GM04504 (cell line): ENCODE data around the gene CLDN9.

Source experiments
- DNase-seq: peaks from one replicate; pipeline ENCODE4 v3.0.0-alpha.2; 2012; ENCODE audit warnings: low read depth

Gene CLDN9

DNA sequence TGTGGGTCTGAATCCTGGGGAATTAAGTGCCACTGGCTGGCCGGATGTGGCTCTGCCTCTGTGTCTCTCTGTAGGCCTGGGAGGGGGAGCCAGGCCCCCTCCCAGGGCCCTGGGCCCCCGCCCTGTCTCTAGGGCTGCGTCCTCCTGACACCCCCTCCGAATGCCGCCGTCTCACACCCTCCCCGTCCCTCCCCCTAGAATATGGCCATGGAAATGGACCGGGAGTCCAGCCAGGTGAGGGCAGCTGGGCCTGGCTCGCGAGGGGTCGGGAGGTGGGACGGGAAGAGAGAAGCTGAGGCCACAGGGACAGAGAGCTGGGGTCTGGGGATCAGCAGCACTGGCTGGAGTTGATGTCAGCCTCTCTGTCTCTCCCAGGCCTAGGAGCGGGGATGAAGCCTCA, 16.4 kb upstream of the CLDN9 start:
- DNase-seq: no peak

- no peak for DNase-seq
Measured at GRCh38 chr16:2999929-3000328, 12.8 kb upstream of the CLDN9 start.

DNA sequence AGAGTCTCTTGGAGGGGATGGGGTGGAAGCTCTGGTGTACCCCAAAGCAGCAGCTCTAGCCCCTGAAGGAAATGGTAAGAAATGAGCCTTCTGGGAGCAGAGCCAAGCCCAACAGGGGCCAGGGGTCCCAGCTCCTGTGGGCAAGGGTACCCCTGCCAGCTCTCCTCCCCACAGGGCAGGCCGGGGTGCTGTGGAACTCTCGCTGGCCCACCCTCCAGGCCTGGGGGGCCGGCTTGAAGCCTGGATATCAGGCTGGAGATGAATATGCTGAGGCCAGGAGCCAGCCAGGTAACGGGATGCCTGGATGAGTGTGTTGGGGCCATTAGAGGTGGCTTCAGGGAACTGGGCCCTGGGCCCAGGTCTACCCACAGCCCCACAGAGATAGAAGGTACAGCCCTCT, 12.2 kb upstream of the CLDN9 start:
- DNase-seq: no peak

- no peak for DNase-seq
Measured at GRCh38 chr16:3001316-3001715, 11.4 kb upstream of the CLDN9 start.

- DNase-seq: peak; percentile 97
Measured at GRCh38 chr16:3003582-3004270, 9.0 kb upstream of the CLDN9 start.

DNA sequence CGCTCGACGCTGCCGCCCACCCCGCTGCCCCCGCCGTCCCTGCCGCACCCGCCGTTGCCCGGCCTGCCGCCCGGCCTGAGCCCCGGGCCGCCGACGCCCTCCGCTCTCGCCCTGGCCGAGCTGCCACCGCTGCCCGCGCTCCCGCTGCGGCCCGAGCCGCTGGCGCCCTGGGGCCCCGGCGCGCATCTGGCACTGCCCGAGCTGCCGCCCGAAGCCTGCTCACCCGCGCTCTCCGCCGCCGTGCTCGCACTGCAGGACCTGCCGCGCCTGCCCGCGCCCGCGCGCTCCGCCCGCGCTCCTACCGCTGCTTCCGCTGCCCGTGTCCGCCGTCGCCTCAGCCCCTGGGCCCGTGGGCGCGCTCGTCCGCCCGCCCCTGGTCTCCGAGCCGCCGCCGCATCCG, 8.4 kb upstream of the CLDN9 start:
- DNase-seq: no peak

DNA sequence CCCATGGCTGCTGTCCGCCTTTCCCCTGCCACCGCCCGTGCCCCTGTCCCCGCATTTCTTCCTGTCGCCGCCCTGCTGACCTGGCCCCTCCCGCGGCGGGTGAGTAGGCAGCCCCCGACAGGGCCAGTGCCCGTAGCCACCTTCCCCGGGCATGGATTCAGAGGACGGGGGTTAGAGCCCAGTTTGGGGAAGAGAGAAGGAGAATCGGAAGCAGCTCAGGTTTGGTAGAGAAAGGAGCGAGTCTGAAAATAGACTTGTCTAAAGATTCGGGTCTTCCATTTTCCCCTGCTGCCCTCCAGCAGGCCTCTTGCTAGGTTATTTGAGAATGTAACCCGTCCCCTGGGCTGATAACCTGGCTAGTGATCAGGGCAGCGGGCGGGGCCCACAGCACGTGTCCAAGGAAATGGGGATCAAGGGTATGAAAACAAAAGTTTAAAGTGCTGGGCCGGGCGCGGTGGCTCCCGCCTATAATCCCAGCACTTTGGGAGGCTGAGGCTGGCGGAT, 7.9 kb upstream of the CLDN9 start:
- DNase-seq: no peak

DNA sequence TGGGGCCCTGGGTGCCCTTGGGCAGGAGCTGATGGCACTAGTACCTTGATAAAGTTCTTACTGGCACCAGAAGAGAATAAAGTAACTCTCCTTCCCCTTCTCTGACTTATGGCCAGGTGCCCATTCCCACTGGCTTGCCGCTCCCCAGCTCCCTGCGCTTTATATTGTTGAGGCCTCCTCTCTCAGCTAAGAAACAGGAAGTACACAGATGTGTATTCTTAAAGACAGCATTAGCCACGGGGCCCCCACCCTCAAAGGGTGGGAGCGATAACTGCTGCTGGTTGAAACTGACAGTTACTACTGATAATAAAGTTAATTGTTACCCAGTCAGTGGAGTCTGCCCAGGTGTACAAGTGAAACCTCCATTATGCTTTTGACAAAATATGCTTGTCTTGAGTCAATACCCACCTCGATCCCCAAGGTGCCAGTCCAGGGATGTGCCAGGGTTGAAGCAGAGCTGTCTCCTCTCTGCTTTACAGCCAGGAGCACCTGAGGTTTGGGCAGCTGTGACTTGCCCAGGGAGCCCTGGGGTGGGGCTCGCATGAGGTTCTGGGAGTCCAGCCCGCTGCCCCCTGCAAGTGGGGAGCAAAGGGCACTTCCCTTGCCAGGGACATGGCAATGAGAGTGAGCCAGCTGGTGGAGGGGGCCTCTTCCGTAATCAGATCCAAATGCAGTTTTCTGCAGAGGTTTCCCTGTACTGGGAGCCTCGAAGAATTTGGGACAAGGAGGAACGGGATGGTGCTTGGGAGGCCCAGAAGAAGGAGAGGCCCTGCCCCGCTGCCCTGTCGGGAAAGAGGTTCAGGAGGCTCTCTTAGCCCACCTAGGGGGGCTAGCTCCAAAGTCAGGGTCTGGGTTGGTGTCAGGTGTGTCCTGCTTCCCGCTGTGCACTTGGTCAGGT, 5.4 kb upstream of the CLDN9 start:
- no peak for DNase-seq

DNA sequence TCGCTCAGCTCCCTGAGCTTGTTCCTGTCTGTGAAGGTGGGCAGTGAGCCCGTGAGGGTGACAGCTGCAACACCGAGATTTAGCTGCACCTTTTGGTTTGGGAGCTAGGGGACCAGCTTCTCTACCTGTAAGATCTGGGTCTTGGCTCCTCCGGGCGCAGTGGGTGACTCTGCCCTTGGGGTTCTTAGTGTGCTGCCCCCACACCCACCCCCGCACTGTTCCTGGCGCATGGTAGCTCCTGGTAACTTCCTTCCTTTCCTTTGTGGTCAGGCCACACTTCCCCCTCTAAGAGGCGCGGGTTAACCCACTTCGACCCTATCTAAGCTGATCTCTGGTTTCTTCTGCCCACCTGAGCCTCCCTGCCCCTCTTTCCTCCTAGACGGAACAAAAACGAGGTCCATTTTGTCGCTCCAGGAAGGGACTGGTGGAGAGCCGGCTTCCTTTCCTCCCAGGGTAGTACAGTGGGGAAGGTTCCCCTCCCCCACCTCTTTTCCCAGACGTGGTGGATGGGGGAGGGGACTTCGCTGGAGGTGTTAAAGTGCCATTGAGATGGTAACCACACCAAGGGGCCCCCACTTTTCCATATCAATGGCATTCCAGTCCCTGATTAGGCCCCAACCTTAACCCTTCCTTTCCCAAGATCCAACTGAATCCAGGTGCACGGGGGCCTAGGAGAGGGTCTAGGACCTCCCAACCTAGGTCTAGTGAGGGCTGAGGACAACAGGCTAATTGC, 4.6 kb upstream of the CLDN9 start:
- no peak for DNase-seq

GRCh38 chr16:3008690-3009037, 4.1 kb upstream of the CLDN9 start:
- DNase-seq: no peak

DNA sequence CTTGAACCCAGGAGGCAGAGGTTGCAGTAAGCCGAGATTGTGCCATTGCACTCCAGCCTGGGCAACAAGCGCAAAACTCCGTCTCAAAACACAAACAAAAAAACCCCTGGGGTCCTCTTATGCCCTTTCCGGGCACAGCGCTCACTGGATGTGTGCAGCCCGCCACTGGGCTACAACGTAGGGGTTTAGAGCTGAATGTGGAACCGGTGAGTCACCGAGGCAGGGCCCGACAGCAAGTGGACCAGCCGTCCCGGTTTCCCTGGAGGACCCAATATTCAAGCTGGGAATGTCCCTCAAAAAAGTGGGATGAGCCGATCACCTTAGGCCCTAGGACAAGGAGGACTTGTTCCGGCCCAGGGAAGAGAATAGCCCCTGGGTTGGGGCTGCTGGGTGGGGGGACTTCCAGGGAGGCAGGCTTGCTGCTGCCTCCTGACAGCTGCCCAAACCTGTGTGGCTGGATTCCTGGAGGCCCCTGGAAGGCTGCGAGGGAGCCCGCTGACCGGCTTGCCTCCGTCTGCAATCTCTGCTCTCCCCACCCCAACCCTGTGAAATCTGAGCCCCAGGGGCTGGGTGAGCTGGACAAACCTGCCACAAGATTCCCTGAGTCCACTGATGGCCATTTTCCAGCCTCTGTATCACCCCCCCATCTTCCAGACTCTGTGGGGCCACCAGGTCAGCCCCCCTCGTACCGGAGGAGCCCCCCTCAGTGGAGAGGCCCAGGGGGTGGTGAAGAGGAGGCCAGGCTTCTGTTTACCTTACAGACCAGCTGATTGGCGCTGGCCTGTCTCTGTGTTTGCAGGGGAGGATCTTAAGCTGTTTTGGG, 2.9 kb upstream of the CLDN9 start:
- DNase-seq: no peak

- no peak for DNase-seq
Measured at GRCh38 chr16:3010510-3010909, 2.2 kb upstream of the CLDN9 start.

DNA sequence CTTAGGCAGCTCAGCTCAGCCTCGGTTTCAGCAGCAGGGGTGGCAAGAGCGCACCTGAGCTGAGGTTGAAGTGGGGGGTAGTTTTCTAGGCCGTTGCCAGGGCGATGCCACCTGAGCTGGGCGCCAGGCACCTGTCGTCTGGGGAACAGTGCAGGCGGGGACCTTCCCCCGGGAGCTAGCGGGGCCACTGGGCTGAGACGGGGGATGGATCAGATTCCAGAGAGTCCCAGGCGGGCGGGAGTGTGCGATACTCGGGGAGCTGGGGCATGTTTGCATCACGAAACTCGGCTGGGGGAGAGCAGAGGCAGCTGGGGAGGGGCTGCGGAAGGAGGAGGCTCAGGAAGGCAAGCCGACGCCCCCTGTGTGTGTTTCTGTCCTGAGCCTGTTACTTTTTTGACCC, 477 bp upstream of the CLDN9 start:
- DNase-seq: no peak

GRCh38 chr16:3013491-3013951, 798 bp downstream of the CLDN9 start:
- no peak for DNase-seq

DNA sequence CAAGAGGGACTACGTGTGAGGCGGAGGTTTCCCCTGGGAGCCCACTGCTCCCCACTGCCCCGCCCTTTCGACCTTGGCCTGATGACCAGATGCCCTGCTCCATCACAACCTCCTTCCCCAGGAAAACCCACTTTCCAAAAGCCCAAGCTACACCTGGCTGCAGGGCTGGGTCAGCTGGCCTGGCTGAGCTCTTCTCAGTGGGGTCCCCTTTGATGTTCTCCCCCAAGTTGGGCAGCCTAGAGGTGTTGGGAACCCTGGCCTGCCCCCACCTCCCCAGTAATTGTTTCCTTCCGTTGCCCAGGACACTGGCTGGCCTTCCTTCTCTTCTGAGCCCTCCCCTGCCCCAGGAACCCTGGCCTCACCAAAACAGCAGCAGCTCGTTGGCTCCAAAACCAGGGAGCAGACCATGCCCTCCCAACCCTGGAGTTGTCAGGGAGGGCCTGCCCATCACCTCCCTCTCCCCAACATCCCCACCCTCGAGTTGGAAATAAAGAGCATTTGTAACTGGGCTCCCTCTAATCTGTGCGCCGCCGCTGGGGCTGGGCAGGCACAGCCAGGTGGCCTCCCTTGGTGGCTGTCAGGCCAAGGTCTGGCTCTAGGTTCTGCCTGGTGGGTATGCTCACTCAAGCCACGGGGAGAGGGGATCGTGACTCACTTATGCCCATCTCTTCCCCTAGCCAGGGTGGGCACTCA, 1.4 kb downstream of the CLDN9 start:
- no peak for DNase-seq

DNA sequence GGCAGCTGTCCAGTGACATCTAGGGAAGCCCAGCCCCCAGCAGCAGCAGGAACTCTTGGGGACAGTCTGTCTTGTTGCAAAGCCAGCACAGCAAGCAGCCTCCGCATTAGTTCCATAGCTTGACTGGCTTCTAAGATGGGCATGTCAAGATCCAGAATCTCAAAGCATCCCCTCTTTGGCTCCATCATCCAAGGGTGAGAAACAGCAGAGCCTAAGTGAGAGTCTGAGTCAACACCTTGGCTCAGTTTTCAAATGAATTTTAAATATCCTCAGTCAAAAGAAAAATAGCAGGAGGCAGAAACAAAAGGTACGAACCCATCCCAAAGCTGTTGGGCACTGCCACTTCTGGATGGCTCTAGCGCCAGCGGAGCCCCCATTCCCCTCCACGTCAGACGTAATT, 2.2 kb downstream of the CLDN9 start:
- no peak for DNase-seq

DNA sequence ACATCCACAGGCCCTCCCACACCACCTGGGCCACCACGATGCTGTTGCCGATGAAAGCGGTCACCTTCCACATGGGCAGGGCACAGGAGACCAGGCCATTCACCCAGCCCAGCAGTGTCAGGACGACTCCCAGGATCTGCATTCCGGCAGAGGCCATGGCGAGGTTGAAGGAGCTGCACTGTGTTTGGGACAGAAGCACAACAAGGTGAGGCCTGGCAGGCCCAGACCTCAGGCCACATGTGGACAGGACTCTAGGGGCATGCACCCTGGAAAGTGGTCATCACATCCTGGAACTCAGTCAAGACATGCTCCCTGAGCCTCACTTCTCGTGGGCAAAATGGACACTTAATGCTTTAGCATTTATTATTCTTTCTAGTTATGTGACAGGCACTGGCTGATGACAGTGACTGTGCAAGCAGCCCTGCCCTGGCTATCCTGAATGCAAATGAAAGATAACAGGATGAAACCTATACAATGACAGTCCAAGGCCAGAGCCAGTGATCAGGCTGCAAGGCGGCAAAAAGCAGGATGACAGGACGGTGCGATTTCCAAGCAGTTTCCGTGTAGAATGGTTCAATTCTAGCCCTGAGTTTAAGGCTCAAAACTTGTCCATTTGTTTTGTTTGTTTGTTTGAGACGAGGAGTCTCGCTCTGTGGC, 3.3 kb downstream of the CLDN9 start:
- DNase-seq: no peak

GRCh38 chr16:3017344-3017743, 4.6 kb downstream of the CLDN9 start:
- DNase-seq: no peak

DNA sequence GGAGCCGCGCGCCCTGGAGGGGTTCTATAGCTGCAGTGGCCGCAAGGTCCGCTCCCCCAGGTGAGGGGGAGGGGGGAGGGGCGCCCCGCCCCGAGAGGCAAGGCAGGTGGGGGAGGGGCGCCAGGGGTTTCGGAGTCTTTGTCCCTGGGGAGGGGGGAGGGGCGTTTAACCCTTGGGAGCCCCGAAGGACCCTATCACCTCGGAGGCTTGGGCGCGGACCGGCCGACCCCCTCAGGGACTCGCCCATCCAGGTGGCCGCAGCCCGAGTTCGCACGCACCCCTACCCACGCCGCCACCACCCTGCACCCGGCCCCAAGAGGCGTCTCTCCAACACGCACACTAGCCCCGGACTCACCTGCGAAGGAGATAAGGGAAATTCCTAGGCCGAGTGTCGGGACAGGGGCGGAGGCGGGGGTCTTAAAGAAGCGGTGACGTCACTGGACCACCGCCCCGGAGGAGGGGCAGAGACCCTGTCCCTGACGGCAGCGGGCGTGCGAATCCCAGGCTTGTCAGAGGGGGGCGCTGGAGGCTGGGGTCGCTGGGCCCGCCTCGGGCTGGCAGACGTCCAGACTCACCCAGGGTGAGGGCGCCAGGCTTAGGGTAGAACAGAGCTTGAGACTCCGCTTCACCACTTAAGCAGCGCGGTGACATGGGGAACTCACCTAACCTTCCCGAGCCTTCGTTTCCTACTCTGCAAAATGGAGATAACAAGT, 5.2 kb downstream of the CLDN9 start, which contains the start of gene CLDN6:
Gene CLDN6, minus strand, starts transcription at position 390 of the 713 bp plus-strand sequence. CDS start 2,162 bp downstream, outside the sequence.
- DNase-seq: no peak
